NCI-H345 (cell line): ENCODE results near the gene DNAJA1.
"Not testable (repeated sequence)": the region's sequence is repeated elsewhere in the genome, so short reads cannot be mapped to it uniquely, and the experiment has no call there.

ENCODE experiments used
- DNase-seq: peaks from one replicate; lab custom pipeline; 2025; lab: John Stamatoyannopoulos, UW

The DNAJA1 gene

DNA sequence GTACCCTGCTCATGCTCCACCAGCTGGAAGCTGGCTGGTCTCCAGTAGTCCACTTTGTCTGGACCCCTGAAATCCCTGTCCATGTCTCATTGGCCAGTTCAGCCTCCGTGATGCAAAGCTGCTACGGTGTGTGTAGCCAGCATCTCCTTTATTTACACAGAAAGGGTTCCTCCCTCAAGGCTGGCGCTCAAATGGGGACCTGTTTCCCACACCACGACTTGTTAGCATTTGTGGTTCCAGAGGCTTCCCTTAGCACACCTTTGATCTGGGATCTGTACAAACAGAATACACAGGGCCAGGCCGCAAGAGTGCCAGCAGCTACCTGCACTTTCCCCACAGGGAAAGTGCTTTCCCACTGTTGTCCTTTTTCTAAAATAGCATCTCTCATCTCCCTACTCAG, 57.1 kb downstream of the DNAJA1 start:
- DNase-seq, result no peak

GRCh38 chr9:33082538-33083326, 57.7 kb downstream of the DNAJA1 start:
- no peak for DNase-seq

DNA sequence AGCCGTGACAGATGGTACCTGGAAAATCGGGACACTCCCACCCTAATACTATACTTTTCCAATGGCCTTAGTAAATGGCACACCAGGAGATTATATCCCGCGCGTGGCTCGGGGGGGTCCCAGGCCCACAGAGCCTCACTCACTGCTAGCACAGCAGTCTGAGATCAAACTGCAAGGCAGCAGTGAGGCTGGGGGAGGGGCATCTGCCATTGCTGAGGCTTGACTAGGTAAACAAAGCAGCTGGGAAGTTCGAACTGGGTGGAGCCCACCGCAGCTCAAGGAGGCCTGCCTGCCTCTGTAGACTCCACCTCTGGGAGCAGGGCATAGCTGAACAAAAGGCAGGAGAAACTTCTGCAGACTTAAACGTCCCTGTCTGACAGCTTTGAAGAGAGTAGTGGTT, 60.6 kb downstream of the DNAJA1 start:
- DNase-seq, result not testable (repeated sequence)
